HG02623 (cell line): ENCODE data around the gene DGKZ.

ENCODE experiments used
- ATAC-seq: cut with Tn5 transposase; IDR thresholded peaks from one replicate; pipeline ENCODE4 v1.9.1; 2021; ENCODE audit warnings: moderate library complexity; ENCODE audit not compliant: unreplicated experiment

Gene DGKZ

GRCh38 chr11:46380340-46381047, 33.2 kb downstream of the DGKZ start:
- ATAC-seq: no peak

- ATAC-seq: no peak
These were observed 34.0 kb downstream of the DGKZ start, which contains the start of gene MDK for GRCh38 chr11:46381048-46381818. Gene MDK (plus strand): TSS chr11:46381669. CDS start chr11:46382058, 389 bp downstream.

DNA sequence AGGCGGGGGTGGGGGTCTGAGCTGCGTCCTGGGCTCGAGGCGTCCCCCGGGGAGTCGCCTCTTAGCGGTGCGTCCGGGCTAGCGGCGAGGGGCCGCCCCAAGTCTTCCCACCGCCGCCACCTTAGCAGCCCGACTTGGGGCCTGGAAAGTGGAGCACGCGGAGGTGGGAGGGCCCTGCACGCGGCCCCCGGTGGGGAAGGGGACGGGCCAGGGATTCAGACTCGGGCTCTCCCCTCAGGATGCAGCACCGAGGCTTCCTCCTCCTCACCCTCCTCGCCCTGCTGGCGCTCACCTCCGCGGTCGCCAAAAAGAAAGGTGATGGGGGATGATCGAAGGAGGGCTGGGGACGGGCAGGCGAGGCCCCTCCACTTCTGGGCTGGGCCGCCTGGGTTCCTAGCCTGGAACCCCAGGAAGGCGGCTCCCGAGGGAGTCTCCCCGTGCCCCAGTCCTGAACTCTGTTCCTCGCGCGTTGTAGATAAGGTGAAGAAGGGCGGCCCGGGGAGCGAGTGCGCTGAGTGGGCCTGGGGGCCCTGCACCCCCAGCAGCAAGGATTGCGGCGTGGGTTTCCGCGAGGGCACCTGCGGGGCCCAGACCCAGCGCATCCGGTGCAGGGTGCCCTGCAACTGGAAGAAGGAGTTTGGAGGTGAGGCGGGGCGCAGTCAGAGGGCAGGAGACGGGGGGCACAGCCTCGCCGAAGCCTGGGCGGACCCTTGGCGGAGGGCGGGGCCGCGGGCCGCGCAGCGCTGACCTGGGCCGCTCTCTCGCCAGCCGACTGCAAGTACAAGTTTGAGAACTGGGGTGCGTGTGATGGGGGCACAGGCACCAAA, 34.8 kb downstream of the DGKZ start:
- ATAC-seq: no peak

GRCh38 chr11:46382646-46383403, 35.6 kb downstream of the DGKZ start:
- no peak for ATAC-seq

DNA sequence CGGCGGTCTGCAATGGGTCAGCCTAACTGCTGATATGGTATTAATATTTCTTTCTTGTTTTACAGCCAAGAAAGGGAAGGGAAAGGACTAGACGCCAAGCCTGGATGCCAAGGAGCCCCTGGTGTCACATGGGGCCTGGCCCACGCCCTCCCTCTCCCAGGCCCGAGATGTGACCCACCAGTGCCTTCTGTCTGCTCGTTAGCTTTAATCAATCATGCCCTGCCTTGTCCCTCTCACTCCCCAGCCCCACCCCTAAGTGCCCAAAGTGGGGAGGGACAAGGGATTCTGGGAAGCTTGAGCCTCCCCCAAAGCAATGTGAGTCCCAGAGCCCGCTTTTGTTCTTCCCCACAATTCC, 36.1 kb downstream of the DGKZ start:
- no peak for ATAC-seq

GRCh38 chr11:46383974-46384701, 36.9 kb downstream of the DGKZ start:
- no peak for ATAC-seq

- no peak for ATAC-seq
These were observed 38.1 kb downstream of the DGKZ start for GRCh38 chr11:46385169-46386004.

- ATAC-seq: no peak
These were observed 38.8 kb downstream of the DGKZ start for GRCh38 chr11:46386005-46386578.

DNA sequence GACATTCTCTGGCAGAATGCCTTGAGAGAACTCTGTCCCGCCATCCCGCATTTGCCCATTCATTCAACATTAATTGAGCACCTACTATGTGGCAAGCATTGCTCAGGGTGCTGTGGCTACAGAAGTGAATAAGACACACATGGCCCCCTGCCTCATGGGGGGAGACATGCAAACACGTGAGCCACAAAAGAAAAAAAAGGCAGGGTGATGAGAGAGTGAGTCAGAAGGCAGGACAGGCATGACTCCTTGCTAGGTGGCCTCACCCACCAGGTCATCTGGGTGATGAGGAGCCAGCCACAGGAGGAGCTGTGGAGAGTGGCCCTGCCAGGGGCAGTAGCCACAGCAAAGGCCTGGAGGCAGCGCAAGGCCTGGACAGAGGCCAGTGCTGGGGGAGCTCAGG, 39.4 kb downstream of the DGKZ start:
- no peak for ATAC-seq

- no peak for ATAC-seq
These were observed 40.2 kb downstream of the DGKZ start for GRCh38 chr11:46387456-46387855.

DNA sequence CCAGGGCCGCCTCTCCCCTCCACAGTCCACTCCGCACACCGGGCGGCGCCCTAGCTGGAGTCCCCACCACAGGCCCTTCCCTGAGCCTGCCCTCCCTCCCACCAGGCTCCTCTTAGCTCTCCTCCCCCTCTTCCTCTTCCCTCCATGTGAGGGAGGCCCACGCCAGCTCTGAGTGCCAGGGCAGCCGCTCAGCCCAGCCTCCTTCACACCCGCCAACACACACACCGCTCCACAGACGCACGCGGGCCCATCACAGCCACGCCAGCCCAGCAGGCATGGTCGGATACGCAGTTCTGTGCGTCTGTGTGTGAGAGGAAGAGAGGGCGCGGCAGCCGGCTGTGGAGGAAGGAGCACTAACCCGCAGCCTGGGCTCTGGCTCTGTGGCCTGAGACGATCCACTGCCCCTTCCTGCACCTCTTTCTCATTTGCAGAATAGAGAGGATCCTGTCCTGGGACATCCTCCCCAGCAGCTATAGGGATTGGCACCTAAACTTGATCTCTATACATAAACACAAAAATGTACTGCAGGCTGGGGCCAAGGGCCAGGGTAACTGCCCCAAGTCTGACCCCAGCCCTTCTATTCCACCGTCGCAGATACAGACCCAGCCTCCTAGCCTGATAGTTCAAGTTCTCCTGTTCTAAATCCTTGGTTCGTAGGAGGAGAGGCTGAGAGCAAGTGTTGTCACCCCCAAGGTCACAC, 40.8 kb downstream of the DGKZ start:
- no peak for ATAC-seq

GRCh38 chr11:46388619-46389449, 41.6 kb downstream of the DGKZ start:
- no peak for ATAC-seq

GRCh38 chr11:46389450-46390330, 42.4 kb downstream of the DGKZ start:
- peak; percentile 41 for ATAC-seq

- ATAC-seq: no peak
These were observed 43.3 kb downstream of the DGKZ start for GRCh38 chr11:46390331-46391171.

- ATAC-seq: no peak
These were observed 43.9 kb downstream of the DGKZ start for GRCh38 chr11:46391186-46391577.
